ENCODE results near the gene CMKLR1.

The CMKLR1 gene

DNA sequence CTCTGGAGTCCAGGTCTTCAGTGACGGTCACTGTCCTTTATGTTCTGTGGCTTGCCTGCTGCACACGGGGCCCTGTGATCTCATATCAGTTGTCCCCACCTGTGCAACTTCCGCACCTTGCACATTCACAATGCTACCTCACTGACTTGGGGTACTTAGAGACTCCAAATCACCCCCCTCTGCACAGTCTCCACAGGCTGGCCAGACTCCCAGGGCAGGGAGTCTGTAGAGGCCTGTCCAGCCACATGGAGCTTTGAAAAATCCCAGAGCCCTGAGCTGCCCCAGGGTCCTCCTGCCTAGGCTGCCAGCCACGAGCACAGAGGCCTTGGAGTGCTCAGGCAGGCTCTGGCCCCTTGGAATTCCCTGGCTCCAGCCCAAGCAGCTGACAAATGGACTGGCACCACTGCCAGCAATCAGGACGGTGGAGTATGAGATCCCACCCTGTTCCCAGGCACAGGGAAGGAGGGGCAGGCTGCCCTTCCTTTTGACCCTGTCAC lies 26.4 kb downstream of the CMKLR1 start:
- TF ChIP-seq, protein P1, sequence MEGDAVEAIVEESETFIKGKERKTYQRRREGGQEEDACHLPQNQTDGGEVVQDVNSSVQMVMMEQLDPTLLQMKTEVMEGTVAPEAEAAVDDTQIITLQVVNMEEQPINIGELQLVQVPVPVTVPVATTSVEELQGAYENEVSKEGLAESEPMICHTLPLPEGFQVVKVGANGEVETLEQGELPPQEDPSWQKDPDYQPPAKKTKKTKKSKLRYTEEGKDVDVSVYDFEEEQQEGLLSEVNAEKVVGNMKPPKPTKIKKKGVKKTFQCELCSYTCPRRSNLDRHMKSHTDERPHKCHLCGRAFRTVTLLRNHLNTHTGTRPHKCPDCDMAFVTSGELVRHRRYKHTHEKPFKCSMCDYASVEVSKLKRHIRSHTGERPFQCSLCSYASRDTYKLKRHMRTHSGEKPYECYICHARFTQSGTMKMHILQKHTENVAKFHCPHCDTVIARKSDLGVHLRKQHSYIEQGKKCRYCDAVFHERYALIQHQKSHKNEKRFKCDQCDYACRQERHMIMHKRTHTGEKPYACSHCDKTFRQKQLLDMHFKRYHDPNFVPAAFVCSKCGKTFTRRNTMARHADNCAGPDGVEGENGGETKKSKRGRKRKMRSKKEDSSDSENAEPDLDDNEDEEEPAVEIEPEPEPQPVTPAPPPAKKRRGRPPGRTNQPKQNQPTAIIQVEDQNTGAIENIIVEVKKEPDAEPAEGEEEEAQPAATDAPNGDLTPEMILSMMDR (IDR thresholded peaks at IDR 0.05; ENCODE audit: low read depth, low read length) = no peak
- DNase-seq (ENCODE audit: low read depth, low spot score) = no peak
- in situ Hi-C loops (cut with HindIII; ENCODE audit: low sequenced_read_pairs) = no loop called here
- H3K4me3 ChIP-seq (ENCODE audit: low read depth, low read length) = no peak overlapping the region

DNA sequence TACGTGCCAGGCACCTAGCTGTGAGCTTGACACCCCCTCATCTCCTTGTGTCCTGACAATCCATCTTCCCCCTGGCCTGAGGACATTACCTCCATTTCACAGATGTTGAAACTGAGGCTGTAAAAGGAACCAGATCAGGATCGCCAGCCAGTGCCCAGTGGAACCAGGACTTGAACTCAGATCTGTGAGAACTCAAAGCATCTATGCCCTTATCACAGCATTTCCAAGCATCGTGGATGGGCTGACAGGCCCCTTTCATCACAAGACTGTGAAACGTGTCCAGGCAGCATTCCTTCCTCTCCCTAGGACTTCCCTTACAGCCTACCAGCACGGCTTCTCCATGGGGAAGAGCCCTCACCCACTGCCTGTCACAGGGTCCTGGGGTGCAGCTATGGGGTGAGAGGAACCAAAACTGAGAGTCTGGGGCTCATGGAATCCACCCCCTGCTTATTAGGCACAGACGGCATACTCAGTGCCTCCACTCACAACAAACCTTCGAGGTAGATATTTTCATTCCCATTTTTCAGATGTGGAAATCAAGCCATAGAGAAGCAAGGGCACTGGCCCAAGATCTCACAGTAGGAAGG lies 26.9 kb downstream of the CMKLR1 start:
- in situ Hi-C loops (cut with HindIII; ENCODE audit: low sequenced_read_pairs) = no loop called here
- no peak for DNase-seq (ENCODE audit: low read depth, low spot score)
- TF ChIP-seq, protein P1 (IDR thresholded peaks at IDR 0.05; ENCODE audit: low read depth, low read length) = no peak
- no peak overlapping the region for H3K4me3 ChIP-seq (ENCODE audit: low read depth, low read length)

DNA sequence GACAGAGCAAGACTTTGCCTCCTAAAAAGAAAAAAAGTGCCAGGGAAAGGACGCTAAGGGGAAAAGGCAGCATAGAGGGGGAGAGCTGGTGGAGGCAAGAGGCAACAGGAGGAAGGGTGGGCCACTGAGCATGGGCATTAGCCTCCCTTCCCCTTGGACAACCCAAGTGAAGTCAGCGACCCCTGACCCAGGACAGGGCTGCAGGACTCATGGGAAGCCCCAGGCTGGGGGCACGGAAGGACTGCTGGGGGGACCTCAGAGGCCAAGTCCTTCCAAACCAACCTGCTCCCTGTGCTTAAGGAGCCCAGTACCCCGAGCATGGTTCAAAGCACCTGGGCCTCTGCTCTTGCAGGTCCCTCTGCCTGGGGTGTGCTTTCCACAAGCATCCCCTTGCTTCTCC lies 27.5 kb downstream of the CMKLR1 start:
- H3K4me3 ChIP-seq (ENCODE audit: low read depth, low read length) = no peak overlapping the region
- in situ Hi-C loops (cut with HindIII; ENCODE audit: low sequenced_read_pairs) = no loop called here
- no peak for DNase-seq (ENCODE audit: low read depth, low spot score)
- TF ChIP-seq, protein P1 (IDR thresholded peaks at IDR 0.05; ENCODE audit: low read depth, low read length) = no peak

DNA sequence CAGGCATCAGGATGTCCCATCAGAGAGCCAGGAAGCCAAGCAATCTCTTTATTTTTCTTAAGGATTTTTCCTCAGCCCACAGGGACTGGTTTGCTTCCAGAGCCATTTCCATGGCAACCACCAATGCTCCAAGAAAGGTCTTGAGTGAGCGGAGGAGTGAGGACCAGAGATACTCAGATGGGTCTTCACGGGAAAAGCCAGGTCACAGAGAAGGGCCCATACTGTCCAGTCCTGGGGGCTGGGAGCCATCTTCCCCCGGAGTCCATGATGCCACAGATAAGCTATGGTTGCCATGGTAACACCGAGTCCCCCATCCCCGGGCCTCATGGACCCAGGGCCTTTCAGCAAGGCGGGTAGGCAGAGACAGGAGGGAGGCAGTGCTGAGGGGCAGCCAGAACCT lies 28.6 kb downstream of the CMKLR1 start:
- in situ Hi-C loops (cut with HindIII; ENCODE audit: low sequenced_read_pairs) = no loop called here
- TF ChIP-seq, protein P1 (IDR thresholded peaks at IDR 0.05; ENCODE audit: low read depth, low read length) = no peak
- DNase-seq (ENCODE audit: low read depth, low spot score) = peak; percentile 20
- H3K4me3 ChIP-seq (ENCODE audit: low read depth, low read length) = no peak overlapping the region

DNA sequence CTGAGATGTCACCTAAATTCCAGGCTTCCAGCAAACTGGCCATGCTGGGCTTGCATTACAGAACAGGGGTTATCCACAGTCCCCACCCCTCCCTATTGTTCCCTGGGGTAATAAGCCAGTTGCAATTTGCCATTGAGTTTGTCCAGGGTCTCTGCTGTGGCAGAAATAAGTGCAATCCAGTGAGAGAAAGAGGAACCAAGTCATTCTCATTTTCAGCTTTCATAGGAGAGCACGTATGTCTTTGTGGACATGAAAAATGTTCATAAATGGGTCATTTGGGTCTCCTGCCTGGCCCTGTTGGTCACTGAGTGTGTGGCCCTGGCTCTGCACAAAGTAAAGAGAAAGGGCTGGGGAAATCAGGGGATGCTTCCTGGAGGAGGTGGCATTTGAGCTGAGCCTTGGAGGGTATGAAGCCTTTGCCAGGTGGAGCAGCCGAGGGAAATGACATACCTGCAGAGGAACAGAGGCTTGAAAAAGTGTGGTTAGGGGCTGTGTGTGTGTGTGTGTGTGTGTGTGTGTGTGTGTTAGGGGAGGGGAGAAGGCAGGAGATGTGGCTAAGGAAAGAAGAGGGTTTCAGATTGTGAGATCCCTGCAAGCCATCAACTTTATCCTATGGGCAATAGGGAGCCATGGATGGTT lies 29.3 kb downstream of the CMKLR1 start:
- H3K4me3 ChIP-seq (ENCODE audit: low read depth, low read length) = no peak overlapping the region
- in situ Hi-C loops (cut with HindIII; ENCODE audit: low sequenced_read_pairs) = no loop called here
- TF ChIP-seq, protein P1 (IDR thresholded peaks at IDR 0.05; ENCODE audit: low read depth, low read length) = no peak
- no peak for DNase-seq (ENCODE audit: low read depth, low spot score)

DNA sequence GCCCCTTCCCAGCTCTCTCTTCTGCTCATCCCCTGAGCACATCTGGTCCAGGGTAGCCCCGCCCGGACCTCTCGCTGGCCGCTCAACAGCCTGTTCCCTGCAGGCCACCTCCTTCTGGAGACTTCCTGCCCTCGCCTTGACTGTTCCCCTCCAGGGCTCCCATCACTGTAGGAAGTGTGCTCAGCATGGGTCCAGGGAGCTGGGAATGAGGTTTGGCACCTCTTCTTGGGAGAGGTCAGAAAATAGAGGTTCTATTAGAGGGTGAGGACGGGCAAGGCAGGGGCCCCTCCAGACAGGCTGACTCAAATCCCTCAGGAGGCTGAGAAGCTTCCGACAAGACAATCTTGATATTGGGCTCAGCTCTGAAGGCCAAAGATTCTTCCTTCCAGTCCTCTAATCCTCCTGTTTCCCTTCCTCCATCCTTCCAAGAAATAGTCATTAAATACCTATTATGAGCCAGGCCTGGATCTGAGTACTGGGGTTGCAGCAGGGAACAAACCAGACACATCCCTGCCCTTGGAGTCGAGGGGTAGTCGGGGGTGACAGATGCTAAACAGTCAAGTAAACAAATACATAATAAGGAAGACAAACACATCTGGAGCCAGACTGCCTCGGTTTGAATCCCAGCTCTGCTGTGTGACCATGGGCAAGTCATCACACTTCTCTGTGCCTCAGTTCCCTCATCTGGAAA lies 30.6 kb downstream of the CMKLR1 start:
- no peak overlapping the region for H3K4me3 ChIP-seq (ENCODE audit: low read depth, low read length)
- DNase-seq (ENCODE audit: low read depth, low spot score) = peak; percentile 68
- TF ChIP-seq, protein P1 (IDR thresholded peaks at IDR 0.05; ENCODE audit: low read depth, low read length) = no peak
- in situ Hi-C loops (cut with HindIII; ENCODE audit: low sequenced_read_pairs) = no loop called here

Measured in astrocyte of the spinal cord (primary cell).